Natural killer cell (primary cell): Measurements from ENCODE around the gene RNF111. TPM values are rescaled to one million over a fixed set of nuclear protein-coding genes. Genes with fewer than 3 reads are reported as not detected.

Experiments
- ATAC-seq, 3 donors: fragments of 150-1000 bp in 2 of 3; fragments of 200-7000 bp in 1 of 3; cut with Tn5 transposase; 1 replicate in 1 of 3; 2 replicates in 2 of 3; pipeline ENCODE4 v1.10.0; 2021; ENCODE audit warnings: mild to moderate bottlenecking in 2 of 3, moderate library complexity in 2 of 3
- DNase-seq, 2 donors: peaks; one replicate each; pipeline versions ENCODE4 v3.0.0 to v3.0.0-alpha.2; 2013 to 2021; ENCODE audit warnings: mixed read lengths in 1 of 2
- H3K27ac ChIP-seq: one replicate; pipeline ENCODE4 v1.5.1; 2013; ENCODE audit warnings: mild to moderate bottlenecking, low read length
- H3K27me3 ChIP-seq: one replicate; pipeline ENCODE4 v1.6.1; 2013; ENCODE audit warnings: low read length; ENCODE audit not compliant: control insufficient read depth, insufficient read depth
- H3K36me3 ChIP-seq: one replicate; pipeline ENCODE4 v1.6.1; 2013; ENCODE audit warnings: low read length; ENCODE audit not compliant: control insufficient read depth, insufficient read depth
- H3K4me1 ChIP-seq: one replicate; pipeline ENCODE4 v1.6.1; 2013; ENCODE audit warnings: low read length; ENCODE audit not compliant: control insufficient read depth, insufficient read depth
- H3K4me3 ChIP-seq: one replicate; pipeline ENCODE4 v1.5.1; 2013; ENCODE audit warnings: low read length
- H3K9me3 ChIP-seq: one replicate; pipeline ENCODE4 v1.6.1; 2013; ENCODE audit warnings: low read length; ENCODE audit not compliant: control insufficient read depth, insufficient read depth
- H3K27ac Mint-ChIP-seq, 2 donors: one replicate each; pipeline ENCODE4 v1.8.0; 2022; ENCODE audit warnings: mild to moderate bottlenecking in 2 of 2, mixed read lengths in 2 of 2, moderate library complexity in 1 of 2
- H3K27me3 Mint-ChIP-seq, 2 donors: one replicate each; pipeline ENCODE4 v1.8.0; 2022; ENCODE audit warnings: low read depth in 2 of 2, mixed read lengths in 2 of 2
- H3K36me3 Mint-ChIP-seq: one replicate; pipeline ENCODE4 v1.8.0; 2022; ENCODE audit warnings: mixed read lengths
- H3K4me1 Mint-ChIP-seq, 2 donors: one replicate each; pipeline ENCODE4 v1.8.0; 2022; ENCODE audit warnings: mixed read lengths in 2 of 2
- H3K4me3 Mint-ChIP-seq: one replicate; pipeline ENCODE4 v1.8.0; 2022; ENCODE audit warnings: mild to moderate bottlenecking, moderate library complexity, mixed read lengths
- H3K9me3 Mint-ChIP-seq, 2 donors: one replicate each; pipeline ENCODE4 v1.8.0; 2022; ENCODE audit warnings: mixed read lengths in 2 of 2
- CTCF ChIP-seq: fragments of 200-600 bp; IDR thresholded peaks from one replicate; pipeline ENCODE4 v1.8.0; 2022; ENCODE audit warnings: antibody characterized with exemption
- WGBS: methylation state at CpG from one replicate; pipeline ENCODE4 v1.1.7; 2013; ENCODE audit warnings: missing lambda C conversion rate; ENCODE audit not compliant: insufficient coverage; 5-methylcytosine and 5-hydroxymethylcytosine counted together
- intact Hi-C: fragments of 100-400 bp; cut with micrococcal nuclease; formaldehyde crosslinking; loops from one replicate; pipeline ENCODE4 v1.14.2; 2022
- total RNA-seq, 4 donors: library from RNA; stranded (reverse); fragments of 120-200 nt in 1 of 4; gene quantifications; one replicate each; pipeline versions ENCODE4 v1.2.3 to v1.2.4, GENCODE V29; 2013 to 2022

RNF111 gene
- total RNA-seq, 3 donors from 2014 or later (not counting 1 experiment from before 2014, with no cell fraction given): 39.4 to 53.1 (median 46.0) TPM

GRCh38 chr15:59035201-59035600 is 47.7 kb downstream of the RNF111 start:
- Mint-ChIP-seq H3K9me3 (no peaks in the 10 kb centered on the region), H3K36me3 (peaks cover 13% of the 10 kb centered on the region), H3K4me1 (peaks cover 40 to 50% of the 10 kb centered on the region in 2 donors), H3K27me3 (no peaks in the 10 kb centered on the region), H3K27ac (peak overlapping the region in 1 of 2 donors; percentile 28), H3K4me3 (no peak overlapping the region)
- Histone ChIP-seq H3K36me3 (peaks cover 29% of the 10 kb centered on the region), H3K4me3 (no peak overlapping the region), H3K9me3 (no peaks in the 10 kb centered on the region), H3K27me3 (no peaks in the 10 kb centered on the region), H3K27ac (no peak overlapping the region), H3K4me1 (no peaks in the 10 kb centered on the region)
- intact Hi-C loops: no loop called here
- 79% methylated on average over 2 of the region's 3 CpGs for WGBS
- TF ChIP-seq CTCF: no peak
- DNase-seq (no peak), ATAC-seq (no peak)

- DNase-seq (no peak), ATAC-seq (no peak)
- Histone ChIP-seq H3K27me3 (no peaks in the 10 kb centered on the region), H3K36me3 (peaks cover 3% of the 10 kb centered on the region), H3K27ac (no peak overlapping the region), H3K4me3 (no peak overlapping the region), H3K4me1 (no peaks in the 10 kb centered on the region), H3K9me3 (no peaks in the 10 kb centered on the region)
- no peaks in the 10 kb centered on the region for H3K36me3 Mint-ChIP-seq
- H3K4me1 Mint-ChIP-seq: peaks cover 40 to 55% of the 10 kb centered on the region in 2 donors
- H3K27me3 Mint-ChIP-seq: no peaks in the 10 kb centered on the region
- peak overlapping the region; percentile 45 to 65 for H3K27ac Mint-ChIP-seq
- WGBS: 52% methylated on average over 2 of the region's 2 CpGs
- intact Hi-C loops: no loop called here
- TF ChIP-seq CTCF: no peak
- H3K9me3 Mint-ChIP-seq: no peaks in the 10 kb centered on the region
- H3K4me3 Mint-ChIP-seq: no peak overlapping the region
Observed at GRCh38 chr15:59039225-59039624, 51.8 kb downstream of the RNF111 start.

GRCh38 chr15:59042041-59042440 is 54.6 kb downstream of the RNF111 start:
- Mint-ChIP-seq H3K27me3 (no peaks in the 10 kb centered on the region), H3K9me3 (no peaks in the 10 kb centered on the region), H3K36me3 (no peaks in the 10 kb centered on the region), H3K27ac (no peak overlapping the region), H3K4me3 (no peak overlapping the region), H3K4me1 (peaks cover 40 to 43% of the 10 kb centered on the region in 2 donors)
- H3K4me3 ChIP-seq: no peak overlapping the region
- H3K36me3 ChIP-seq: peaks cover 2% of the 10 kb centered on the region
- no peak overlapping the region for H3K27ac ChIP-seq
- DNase-seq (no peak), ATAC-seq (no peak)
- 91% methylated on average over 6 of the region's 6 CpGs for WGBS
- no peak for TF ChIP-seq CTCF
- no peaks in the 10 kb centered on the region for H3K4me1 ChIP-seq
- no peaks in the 10 kb centered on the region for H3K27me3 ChIP-seq
- no peaks in the 10 kb centered on the region for H3K9me3 ChIP-seq
- intact Hi-C loops: no loop called here

DNA sequence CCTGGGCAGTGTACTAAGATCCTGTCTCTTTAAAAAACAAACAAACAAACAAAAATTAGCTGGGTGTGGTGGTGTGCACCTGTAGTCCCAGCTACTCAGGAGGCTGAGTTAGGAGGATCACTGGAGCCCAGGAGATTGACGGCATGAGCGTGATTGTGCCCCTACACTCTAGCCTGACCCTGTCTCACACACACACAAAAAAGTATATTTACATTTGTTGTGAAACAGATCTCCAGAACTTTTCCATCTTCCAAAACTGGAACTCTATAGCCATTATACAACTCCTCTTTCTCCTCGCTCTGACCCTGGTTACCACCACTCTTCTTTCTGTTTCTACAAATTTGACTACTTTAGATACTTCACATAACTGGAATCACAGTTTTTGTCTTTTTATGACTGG is 61.4 kb downstream of the RNF111 start:
- Histone ChIP-seq H3K27me3 (no peaks in the 10 kb centered on the region), H3K36me3 (peaks cover 10% of the 10 kb centered on the region), H3K4me3 (no peak overlapping the region), H3K4me1 (no peaks in the 10 kb centered on the region), H3K9me3 (no peaks in the 10 kb centered on the region), H3K27ac (no peak overlapping the region)
- H3K9me3 Mint-ChIP-seq: no peaks in the 10 kb centered on the region
- WGBS: 94% methylated on average over 3 of the region's 3 CpGs
- no peak overlapping the region for H3K4me3 Mint-ChIP-seq
- no peak overlapping the region for H3K27ac Mint-ChIP-seq
- intact Hi-C loops: no loop called here
- H3K36me3 Mint-ChIP-seq: no peaks in the 10 kb centered on the region
- ATAC-seq (no peak), DNase-seq (no peak)
- no peak for TF ChIP-seq CTCF
- H3K27me3 Mint-ChIP-seq: no peaks in the 10 kb centered on the region
- H3K4me1 Mint-ChIP-seq: peaks cover 25% of the 10 kb centered on the region in 2 donors
